ENCODE measurements around the gene TNFAIP8L3.

GRCh38 chr15:51104512-51104911, 9.8 kb upstream of the TNFAIP8L3 start:
- TF ChIP-seq CTCF (IDR thresholded peaks at IDR 0.05) (no peak), POLR2AphosphoS5 (IDR thresholded peaks at IDR 0.05) (peak; percentile 5), POLR2A (IDR thresholded peaks at IDR 0.05) (no peak)
